Natural killer cell (primary cell): ENCODE data around the gene C4orf36. TPM values are rescaled to one million over a fixed set of nuclear protein-coding genes. Genes with fewer than 3 reads are reported as not detected.

Source experiments
- ATAC-seq, 3 donors: fragments of 150-1000 bp in 2 of 3; fragments of 200-7000 bp in 1 of 3; cut with Tn5 transposase; 1 replicate in 1 of 3; 2 replicates in 2 of 3; pipeline ENCODE4 v1.10.0; 2021; ENCODE audit warnings: mild to moderate bottlenecking in 2 of 3, moderate library complexity in 2 of 3
- DNase-seq, 2 donors: peaks; one replicate each; pipeline versions ENCODE4 v3.0.0 to v3.0.0-alpha.2; 2013 to 2021; ENCODE audit warnings: mixed read lengths in 1 of 2
- H3K27ac ChIP-seq: one replicate; pipeline ENCODE4 v1.5.1; 2013; ENCODE audit warnings: mild to moderate bottlenecking, low read length
- H3K27me3 ChIP-seq: one replicate; pipeline ENCODE4 v1.6.1; 2013; ENCODE audit warnings: low read length; ENCODE audit not compliant: control insufficient read depth, insufficient read depth
- H3K36me3 ChIP-seq: one replicate; pipeline ENCODE4 v1.6.1; 2013; ENCODE audit warnings: low read length; ENCODE audit not compliant: control insufficient read depth, insufficient read depth
- H3K4me1 ChIP-seq: one replicate; pipeline ENCODE4 v1.6.1; 2013; ENCODE audit warnings: low read length; ENCODE audit not compliant: control insufficient read depth, insufficient read depth
- H3K4me3 ChIP-seq: one replicate; pipeline ENCODE4 v1.5.1; 2013; ENCODE audit warnings: low read length
- H3K9me3 ChIP-seq: one replicate; pipeline ENCODE4 v1.6.1; 2013; ENCODE audit warnings: low read length; ENCODE audit not compliant: control insufficient read depth, insufficient read depth
- H3K27ac Mint-ChIP-seq, 2 donors: one replicate each; pipeline ENCODE4 v1.8.0; 2022; ENCODE audit warnings: mild to moderate bottlenecking in 2 of 2, mixed read lengths in 2 of 2, moderate library complexity in 1 of 2
- H3K27me3 Mint-ChIP-seq, 2 donors: one replicate each; pipeline ENCODE4 v1.8.0; 2022; ENCODE audit warnings: low read depth in 2 of 2, mixed read lengths in 2 of 2
- H3K36me3 Mint-ChIP-seq: one replicate; pipeline ENCODE4 v1.8.0; 2022; ENCODE audit warnings: mixed read lengths
- H3K4me1 Mint-ChIP-seq, 2 donors: one replicate each; pipeline ENCODE4 v1.8.0; 2022; ENCODE audit warnings: mixed read lengths in 2 of 2
- H3K4me3 Mint-ChIP-seq: one replicate; pipeline ENCODE4 v1.8.0; 2022; ENCODE audit warnings: mild to moderate bottlenecking, moderate library complexity, mixed read lengths
- H3K9me3 Mint-ChIP-seq, 2 donors: one replicate each; pipeline ENCODE4 v1.8.0; 2022; ENCODE audit warnings: mixed read lengths in 2 of 2
- WGBS: methylation state at CpG from one replicate; pipeline ENCODE4 v1.1.7; 2013; ENCODE audit warnings: missing lambda C conversion rate; ENCODE audit not compliant: insufficient coverage; 5-methylcytosine and 5-hydroxymethylcytosine counted together
- intact Hi-C: fragments of 100-400 bp; cut with micrococcal nuclease; formaldehyde crosslinking; loops from one replicate; pipeline ENCODE4 v1.14.2; 2022
- total RNA-seq, 4 donors: library from RNA; stranded (reverse); fragments of 120-200 nt in 1 of 4; gene quantifications; one replicate each; pipeline versions ENCODE4 v1.2.3 to v1.2.4, GENCODE V29; 2013 to 2022
- TF ChIP-seq, protein P1 (sequence below): fragments of 200-600 bp; IDR thresholded peaks from one replicate; pipeline ENCODE4 v1.8.0; 2022; ENCODE audit warnings: antibody characterized with exemption

C4orf36 gene
- total RNA-seq, 3 donors from 2014 or later (not counting 1 experiment from before 2014, with no cell fraction given): not detected

DNA sequence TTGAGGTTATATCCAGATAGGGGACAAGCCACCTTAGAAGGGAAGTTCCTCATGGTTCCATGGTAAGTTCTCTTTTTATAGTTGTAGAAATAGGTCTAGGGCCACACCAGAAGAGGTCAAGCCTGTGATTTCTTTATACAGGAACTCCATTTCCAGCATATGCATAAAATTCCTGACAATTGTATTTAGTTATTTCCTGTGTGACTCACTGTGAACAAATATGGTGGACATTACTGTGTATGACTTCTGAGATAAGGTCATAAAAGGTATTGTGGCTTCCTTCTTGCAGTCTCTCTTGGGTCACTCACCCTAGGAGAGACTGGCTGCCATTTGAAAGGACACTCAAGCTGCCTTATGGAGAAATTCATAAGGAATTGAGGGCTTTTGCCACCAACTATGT is 2.2 kb upstream of the C4orf36 start:
- no peaks in the 10 kb centered on the region for H3K9me3 ChIP-seq
- no peak overlapping the region for H3K27ac ChIP-seq
- H3K36me3 ChIP-seq: no peaks in the 10 kb centered on the region
- peaks cover 0 to 4% of the 10 kb centered on the region in 2 donors for H3K4me1 Mint-ChIP-seq
- DNase-seq (no peak), ATAC-seq (no peak)
- peaks cover 8% of the 10 kb centered on the region for H3K4me1 ChIP-seq
- no peaks in the 10 kb centered on the region for H3K36me3 Mint-ChIP-seq
- TF ChIP-seq, protein P1, sequence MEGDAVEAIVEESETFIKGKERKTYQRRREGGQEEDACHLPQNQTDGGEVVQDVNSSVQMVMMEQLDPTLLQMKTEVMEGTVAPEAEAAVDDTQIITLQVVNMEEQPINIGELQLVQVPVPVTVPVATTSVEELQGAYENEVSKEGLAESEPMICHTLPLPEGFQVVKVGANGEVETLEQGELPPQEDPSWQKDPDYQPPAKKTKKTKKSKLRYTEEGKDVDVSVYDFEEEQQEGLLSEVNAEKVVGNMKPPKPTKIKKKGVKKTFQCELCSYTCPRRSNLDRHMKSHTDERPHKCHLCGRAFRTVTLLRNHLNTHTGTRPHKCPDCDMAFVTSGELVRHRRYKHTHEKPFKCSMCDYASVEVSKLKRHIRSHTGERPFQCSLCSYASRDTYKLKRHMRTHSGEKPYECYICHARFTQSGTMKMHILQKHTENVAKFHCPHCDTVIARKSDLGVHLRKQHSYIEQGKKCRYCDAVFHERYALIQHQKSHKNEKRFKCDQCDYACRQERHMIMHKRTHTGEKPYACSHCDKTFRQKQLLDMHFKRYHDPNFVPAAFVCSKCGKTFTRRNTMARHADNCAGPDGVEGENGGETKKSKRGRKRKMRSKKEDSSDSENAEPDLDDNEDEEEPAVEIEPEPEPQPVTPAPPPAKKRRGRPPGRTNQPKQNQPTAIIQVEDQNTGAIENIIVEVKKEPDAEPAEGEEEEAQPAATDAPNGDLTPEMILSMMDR: no peak
- no peak overlapping the region for H3K27ac Mint-ChIP-seq
- intact Hi-C loops: loop anchor here (2.0 to 10.0 kb wide), 2 partner anchors 398 to 1810 kb away; no protein-coding TSS in a partner anchor
- peaks cover 20 to 25% of the 10 kb centered on the region in 2 donors for H3K27me3 Mint-ChIP-seq
- no peak overlapping the region for H3K4me3 Mint-ChIP-seq
- no peaks in the 10 kb centered on the region for H3K27me3 ChIP-seq
- H3K4me3 ChIP-seq: no peak overlapping the region
- no peaks in the 10 kb centered on the region for H3K9me3 Mint-ChIP-seq

DNA sequence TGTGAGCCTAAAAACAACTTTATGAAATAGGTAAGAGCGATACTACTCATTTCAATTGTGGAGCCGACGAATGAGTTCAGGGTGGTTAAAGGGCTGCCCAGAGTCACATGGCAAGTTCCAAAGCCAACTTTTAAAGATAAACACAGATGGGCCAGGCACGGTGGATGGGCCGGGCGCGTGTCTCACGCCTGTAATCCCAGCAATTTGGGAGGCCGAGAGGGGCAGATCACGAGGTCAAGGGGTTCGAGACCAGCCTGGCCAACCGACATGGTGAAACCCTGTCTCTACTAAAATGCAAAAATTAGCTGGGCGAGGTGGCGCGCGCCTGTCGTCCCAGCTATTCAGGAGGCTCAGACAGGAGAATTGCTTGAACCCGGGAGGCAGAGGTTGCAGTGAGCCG is 914 bp upstream of the C4orf36 start:
- intact Hi-C loops: loop anchor here (10.0 kb wide), 1 partner anchor 1808 kb away; no protein-coding TSS in a partner anchor
- peak overlapping the region; percentile 7 for H3K4me3 Mint-ChIP-seq

DNA sequence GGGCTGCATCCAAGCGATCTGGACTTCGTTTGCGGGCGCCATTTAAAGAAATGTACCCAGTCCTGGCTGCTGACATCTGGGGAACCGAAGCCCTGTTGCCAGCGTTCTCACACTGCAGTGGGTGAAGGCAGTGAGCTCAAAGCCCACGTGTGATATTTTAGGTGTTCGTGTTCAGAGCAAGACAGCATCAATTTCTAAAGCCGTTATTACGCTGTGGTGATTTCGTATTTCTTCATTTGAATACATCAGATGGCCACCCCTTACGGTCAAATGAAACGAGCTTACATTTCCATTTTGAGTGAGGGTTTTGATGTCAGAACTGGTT is 376 bp upstream of the C4orf36 start:
- Mint-ChIP-seq H3K27ac (no peak overlapping the region), H3K4me1 (peaks cover 0 to 4% of the 10 kb centered on the region in 2 donors), H3K9me3 (no peaks in the 10 kb centered on the region), H3K27me3 (peaks cover 22 to 28% of the 10 kb centered on the region in 2 donors), H3K36me3 (no peaks in the 10 kb centered on the region), H3K4me3 (peak overlapping the region; percentile 75)
- DNase-seq (peak in 1 of 2 donors; percentile 9), ATAC-seq (peak in 1 of 3 donors; percentile 39)
- intact Hi-C loops: loop anchor here (10.0 kb wide), 1 partner anchor 1808 kb away; no protein-coding TSS in a partner anchor
- peaks cover 8% of the 10 kb centered on the region for H3K4me1 ChIP-seq
- WGBS: 17% methylated on average over 13 of the region's 13 CpGs
- no peaks in the 10 kb centered on the region for H3K36me3 ChIP-seq
- TF ChIP-seq, protein P1: no peak
- H3K4me3 ChIP-seq: no peak overlapping the region
- H3K27me3 ChIP-seq: no peaks in the 10 kb centered on the region
- H3K9me3 ChIP-seq: no peaks in the 10 kb centered on the region
- H3K27ac ChIP-seq: no peak overlapping the region

More for the DNA sequence above, 914 bp upstream of the C4orf36 start:
- peaks cover 8% of the 10 kb centered on the region for H3K4me1 ChIP-seq
- Mint-ChIP-seq H3K9me3 (no peaks in the 10 kb centered on the region), H3K4me1 (peaks cover 0 to 4% of the 10 kb centered on the region in 2 donors), H3K27me3 (peaks cover 22 to 28% of the 10 kb centered on the region in 2 donors), H3K36me3 (no peaks in the 10 kb centered on the region), H3K27ac (no peak overlapping the region)
- DNase-seq: no peak
- no peaks in the 10 kb centered on the region for H3K36me3 ChIP-seq
- H3K27ac ChIP-seq: no peak overlapping the region
- WGBS: 95% methylated on average over 19 of the region's 19 CpGs
- TF ChIP-seq, protein P1: no peak
- no peaks in the 10 kb centered on the region for H3K27me3 ChIP-seq
- ATAC-seq: no peak
- no peak overlapping the region for H3K4me3 ChIP-seq
- no peaks in the 10 kb centered on the region for H3K9me3 ChIP-seq

DNA sequence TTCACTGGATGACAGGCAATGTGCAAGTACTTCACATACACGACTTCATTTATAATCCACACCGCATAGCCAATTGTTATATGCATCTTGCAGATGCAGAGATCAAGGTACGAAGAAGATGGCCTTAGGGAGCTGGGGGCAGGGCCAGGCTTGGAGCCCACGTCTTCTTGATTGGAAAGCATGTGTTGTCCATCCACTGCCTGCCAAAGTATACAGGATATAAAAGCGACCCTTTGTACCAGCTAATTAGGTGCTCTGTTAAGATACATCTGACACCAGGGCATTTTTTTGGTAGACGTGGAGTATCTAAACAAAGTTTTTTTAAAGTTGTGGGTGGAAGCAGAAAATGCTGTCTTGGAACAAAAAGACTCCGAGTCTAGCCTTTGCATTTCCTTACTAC is 1.4 kb downstream of the C4orf36 start:
- intact Hi-C loops: loop anchor here (10.0 kb wide), 1 partner anchor 1806 kb away; no protein-coding TSS in a partner anchor

More for the DNA sequence above, 1.4 kb downstream of the C4orf36 start:
- Mint-ChIP-seq H3K27ac (no peak overlapping the region), H3K27me3 (peaks cover 22 to 28% of the 10 kb centered on the region in 2 donors), H3K9me3 (no peaks in the 10 kb centered on the region), H3K36me3 (no peaks in the 10 kb centered on the region), H3K4me3 (peak overlapping the region; percentile 47), H3K4me1 (peaks cover 0 to 4% of the 10 kb centered on the region in 2 donors)
- Histone ChIP-seq H3K27ac (no peak overlapping the region), H3K4me1 (peaks cover 8% of the 10 kb centered on the region), H3K27me3 (no peaks in the 10 kb centered on the region), H3K4me3 (no peak overlapping the region), H3K36me3 (no peaks in the 10 kb centered on the region), H3K9me3 (no peaks in the 10 kb centered on the region)
- TF ChIP-seq, protein P1: no peak
- DNase-seq (no peak), ATAC-seq (no peak)
- 93% methylated on average over 7 of the region's 7 CpGs for WGBS
